Esophagus muscularis mucosa (tissue), 4 donors: ENCODE results near the gene AHR.

Experiments used
- EP300 ChIP-seq: sonication (generic); formaldehyde crosslinking; IDR thresholded peaks from one replicate; pipeline ENCODE4 v1.6.1; 2017; ENCODE audit warnings: antibody characterized with exemption
- POLR2A ChIP-seq: fragments of 450-650 bp; IDR thresholded peaks from one replicate; pipeline ENCODE4 v1.6.1; 2017; ENCODE audit warnings: antibody characterized with exemption, moderate library complexity, mild to moderate bottlenecking, low read depth
- POLR2AphosphoS5 ChIP-seq, 2 donors: sonication (generic); formaldehyde crosslinking; IDR thresholded peaks; one replicate each; pipeline ENCODE4 v1.6.1; 2017; ENCODE audit warnings: antibody characterized with exemption in 2 of 2
- TF ChIP-seq, protein P1 (sequence below), 3 experiments: fragments of 200-600 bp in 2 of 3; fragments of 450-650 bp in 1 of 3; sonication (generic) in 2 of 3; IDR thresholded peaks; one replicate each; pipeline ENCODE4 v1.5.1; 2017 to 2019; ENCODE audit warnings: antibody characterized with exemption in 3 of 3, mild to moderate bottlenecking in 2 of 3, moderate library complexity in 1 of 3

GRCh38 chr7:17298102-17298839 is at the start of gene AHR:
- TF ChIP-seq, protein P1, sequence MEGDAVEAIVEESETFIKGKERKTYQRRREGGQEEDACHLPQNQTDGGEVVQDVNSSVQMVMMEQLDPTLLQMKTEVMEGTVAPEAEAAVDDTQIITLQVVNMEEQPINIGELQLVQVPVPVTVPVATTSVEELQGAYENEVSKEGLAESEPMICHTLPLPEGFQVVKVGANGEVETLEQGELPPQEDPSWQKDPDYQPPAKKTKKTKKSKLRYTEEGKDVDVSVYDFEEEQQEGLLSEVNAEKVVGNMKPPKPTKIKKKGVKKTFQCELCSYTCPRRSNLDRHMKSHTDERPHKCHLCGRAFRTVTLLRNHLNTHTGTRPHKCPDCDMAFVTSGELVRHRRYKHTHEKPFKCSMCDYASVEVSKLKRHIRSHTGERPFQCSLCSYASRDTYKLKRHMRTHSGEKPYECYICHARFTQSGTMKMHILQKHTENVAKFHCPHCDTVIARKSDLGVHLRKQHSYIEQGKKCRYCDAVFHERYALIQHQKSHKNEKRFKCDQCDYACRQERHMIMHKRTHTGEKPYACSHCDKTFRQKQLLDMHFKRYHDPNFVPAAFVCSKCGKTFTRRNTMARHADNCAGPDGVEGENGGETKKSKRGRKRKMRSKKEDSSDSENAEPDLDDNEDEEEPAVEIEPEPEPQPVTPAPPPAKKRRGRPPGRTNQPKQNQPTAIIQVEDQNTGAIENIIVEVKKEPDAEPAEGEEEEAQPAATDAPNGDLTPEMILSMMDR (IDR thresholded peaks at IDR 0.05): no peak
- TF ChIP-seq POLR2A (peak; percentile 87), POLR2AphosphoS5 (IDR thresholded peaks at IDR 0.05) (peak; percentile 93 to 96), EP300 (no peak)
